GM12878 (cell line): ENCODE results near the gene COL1A1. TPM values are rescaled to one million over a fixed set of nuclear protein-coding genes. Genes with fewer than 3 reads are reported as not detected.

Source experiments
- ATAC-seq: fragments of 200-7000 bp; cut with Tn5 transposase; 3 replicates; pipeline ENCODE4 v1.9.1; 2020; ENCODE audit warnings: mild to moderate bottlenecking, moderate library complexity
- BruUV-seq: library from RNA; stranded (reverse); fragments of 400-500 nt; replicated peaks from 2 replicates; lab custom pipeline; 2021; lab: Mats Ljungman, UMichigan
- CTCF ChIA-PET: fragments of 300-600 bp; sonication (Branson Sonifier 250); formaldehyde crosslinking; extraction: SDS; loops from one replicate; lab custom pipeline; 2021; ENCODE audit warnings: inconsistent platforms; lab: Yijun Ruan, JAX
- POLR2A ChIA-PET: fragments of 350-600 bp; formaldehyde crosslinking; extraction: SDS; loops from one replicate; lab custom pipeline; 2021; ENCODE audit warnings: inconsistent platforms; lab: Charles Lee
- RAD21 ChIA-PET: fragments of 300-600 bp; sonication (Branson Sonifier 250); formaldehyde crosslinking; loops from one replicate; lab custom pipeline; 2023; ENCODE audit warnings: antibody characterized with exemption; ENCODE audit not compliant: unreplicated experiment; lab: Charles Lee
- SMC1A ChIA-PET: fragments of 300-600 bp; sonication (Branson Sonifier 250); formaldehyde crosslinking; loops from one replicate; lab custom pipeline; 2023; ENCODE audit not compliant: unreplicated experiment, uncharacterized antibody; lab: Charles Lee
- DNase-seq: peaks from one replicate; pipeline ENCODE4 v3.0.0-alpha.2; 2011; ENCODE audit warnings: low read depth, low spot score
- FAIRE-seq: peaks from 3 replicates; lab custom pipeline; 2011; peaks lifted over from hg19 to GRCh38; lab: Jason Lieb, UNC
- H2AFZ ChIP-seq: 2 replicates; pipeline ENCODE4 v1.6.0; 2011; ENCODE audit warnings: low read depth, low read length, control low read depth; ENCODE audit not compliant: control insufficient read depth
- H3K27ac ChIP-seq: 2 replicates; pipeline ENCODE4 v1.5.1; 2011; ENCODE audit warnings: control low read depth; ENCODE audit not compliant: control insufficient read depth, insufficient read depth
- H3K27me3 ChIP-seq, 2 experiments: replicated peaks in 1 of 2; 2 replicates each; pipeline versions ENCODE4 v1.6.0 to v1.6.1; 2011; ENCODE audit warnings: low read length in 1 of 2; ENCODE audit not compliant: control insufficient read depth in 2 of 2, insufficient read depth in 2 of 2
- H3K36me3 ChIP-seq, 2 experiments: 2 replicates each; pipeline ENCODE4 v1.5.1; 2011; ENCODE audit warnings: low read length in 1 of 2; ENCODE audit not compliant: control insufficient read depth in 2 of 2, insufficient read depth in 2 of 2
- H3K4me1 ChIP-seq: 2 replicates; pipeline ENCODE4 v1.6.1; 2011; ENCODE audit warnings: mild to moderate bottlenecking, low read length, moderate library complexity, mixed read lengths; ENCODE audit not compliant: control insufficient read depth, insufficient read depth
- H3K4me2 ChIP-seq: 2 replicates; pipeline ENCODE4 v1.6.0; 2011; ENCODE audit warnings: control low read depth; ENCODE audit not compliant: control insufficient read depth, insufficient read depth
- H3K4me3 ChIP-seq: fragments of 200-600 bp; sonication (generic); 2 replicates; pipeline ENCODE4 v1.5.1; 2016
- H3K79me2 ChIP-seq: 2 replicates; pipeline ENCODE4 v1.6.0; 2011; ENCODE audit warnings: low read length; ENCODE audit not compliant: control insufficient read depth, insufficient read depth
- H3K9ac ChIP-seq: 2 replicates; pipeline ENCODE4 v1.8.0; 2011; ENCODE audit warnings: low read length, control low read depth, mixed read lengths; ENCODE audit not compliant: control insufficient read depth, insufficient read depth
- H3K9me3 ChIP-seq: replicated peaks from 3 replicates; pipeline ENCODE4 v1.5.1; 2011; ENCODE audit warnings: mild to moderate bottlenecking, low read length; ENCODE audit not compliant: control insufficient read depth, insufficient read depth
- H4K20me1 ChIP-seq: 2 replicates; pipeline ENCODE4 v1.6.0; 2011; ENCODE audit not compliant: control insufficient read depth, insufficient read depth
- CBFB ChIP-seq: IDR thresholded peaks from 2 replicates; pipeline ENCODE4 v1.6.1; 2016; ENCODE audit warnings: antibody characterized with exemption, low read depth
- CHD2 ChIP-seq: IDR thresholded peaks from 2 replicates; pipeline ENCODE4 v1.6.1; 2011; ENCODE audit warnings: low read depth, low read length, improper control_type of control experiment, borderline replicate concordance
- CREB1 ChIP-seq: IDR thresholded peaks from 2 replicates; pipeline ENCODE4 v1.6.1; 2012; ENCODE audit warnings: low read depth, mild to moderate bottlenecking, inconsistent platforms
- EGR1 ChIP-seq, 2 experiments: IDR thresholded peaks; 1 replicate in 1 of 2; 2 replicates in 1 of 2; pipeline ENCODE4 v1.6.1; 2011 to 2012; ENCODE audit warnings: low read depth in 2 of 2, low read length in 2 of 2, borderline replicate concordance in 1 of 2, mild to moderate bottlenecking in 1 of 2, moderate library complexity in 1 of 2
- HCFC1 ChIP-seq: fragments of 150-350 bp; IDR thresholded peaks from 2 replicates; pipeline ENCODE4 v1.6.1; 2014; ENCODE audit warnings: low read length
- IKZF1 ChIP-seq: fragments of 450-650 bp; conservative IDR thresholded peaks from 2 replicates; pipeline ENCODE4 v1.6.1; 2017; ENCODE audit warnings: antibody characterized with exemption, mild to moderate bottlenecking
- MEF2A ChIP-seq: IDR thresholded peaks from 2 replicates; pipeline ENCODE4 v1.6.1; 2011; ENCODE audit warnings: low read depth, mild to moderate bottlenecking, low read length, moderate library complexity; ENCODE audit not compliant: insufficient read depth
- MXI1 ChIP-seq: fragments of 150-350 bp; IDR thresholded peaks from 2 replicates; pipeline ENCODE4 v1.6.1; 2011; ENCODE audit warnings: low read depth, mild to moderate bottlenecking, inconsistent platforms, low read length, improper control_type of control experiment
- SREBF2 ChIP-seq: IDR thresholded peaks from 2 replicates; pipeline ENCODE4 v1.6.1; 2012; ENCODE audit warnings: mild to moderate bottlenecking, low read length
- ZNF207 ChIP-seq: fragments of 450-650 bp; IDR thresholded peaks from 2 replicates; pipeline ENCODE4 v1.6.1; 2014; ENCODE audit warnings: antibody characterized with exemption, mild to moderate bottlenecking, borderline replicate concordance
- ZNF217 ChIP-seq: fragments of 450-650 bp; IDR thresholded peaks from 2 replicates; pipeline ENCODE4 v1.6.1; 2017; ENCODE audit warnings: antibody characterized with exemption, mild to moderate bottlenecking
- ZNF24 ChIP-seq: fragments of 450-650 bp; IDR thresholded peaks from 2 replicates; pipeline ENCODE4 v1.6.1; 2017; ENCODE audit warnings: antibody characterized with exemption, mild to moderate bottlenecking
- WGBS: methylation state at CpG from one replicate; pipeline ENCODE4 v1.1.6; 2016; ENCODE audit warnings: low lambda C conversion rate; ENCODE audit not compliant: insufficient replicate concordance, insufficient coverage; ENCODE audit errors: missing lambda C conversion rate; 5-methylcytosine and 5-hydroxymethylcytosine counted together
- in situ Hi-C: fragments of 300-500 bp; cut with MboI; formaldehyde crosslinking; loops from 9 replicates; pipeline ENCODE4 v1.14.3; 2018; ENCODE audit warnings: mixed read lengths
- intact Hi-C: fragments of 100-400 bp; cut with micrococcal nuclease; formaldehyde crosslinking; loops from one replicate; pipeline ENCODE4 v1.14.2; 2022; ENCODE audit not compliant: unreplicated experiment
- polyA plus RNA-seq, 11 experiments: library from polyadenylated mRNA; depleted of rRNA in 4 of 11; unstranded in 6 of 11; stranded (reverse) in 5 of 11; fragments of >200 nt; fragmentation: Nextera tagmentation in 4 of 11; fragmentation: Illumina TruSeq in 1 of 11; extraction: Ambion mirVana in 4 of 11; extraction: Trizol in 1 of 11; gene quantifications; 1 replicate in 1 of 11; 2 replicates in 10 of 11; pipeline versions ENCODE4 v1.2.1 to v1.2.3, GENCODE V29; 2011 to 2016; ENCODE audit warnings: inconsistent platforms in 2 of 11, missing spikeins in 2 of 11, low read depth in 1 of 11
- total RNA-seq, 4 experiments: library from RNA; depleted of rRNA in 3 of 4; stranded (reverse); fragments of >200 nt in 3 of 4; fragmentation: Illumina TruSeq in 1 of 4; extraction: Trizol in 1 of 4; gene quantifications; 2 replicates each; pipeline versions ENCODE4 v1.2.1 to v1.2.3, GENCODE V29; 2013 to 2021
- TF ChIP-seq, protein P1 (sequence below): IDR thresholded peaks from 2 replicates; pipeline ENCODE4 v1.6.1; 2011; ENCODE audit warnings: mild to moderate bottlenecking, low read depth, low read length, moderate library complexity; ENCODE audit not compliant: insufficient replicate concordance
- TF ChIP-seq, protein P2 (sequence below), 3 experiments: IDR thresholded peaks in 2 of 3; conservative IDR thresholded peaks in 1 of 3; 2 replicates each; pipeline ENCODE4 v1.5.1; 2011; ENCODE audit warnings: low read depth in 3 of 3, low read length in 3 of 3, mild to moderate bottlenecking in 3 of 3, control low read depth in 2 of 3, moderate library complexity in 2 of 3, inconsistent platforms in 1 of 3, mixed read lengths in 1 of 3; ENCODE audit not compliant: control insufficient read depth in 2 of 3, insufficient read depth in 1 of 3; ENCODE audit errors: extremely low read depth in 1 of 3
- TF ChIP-seq, protein P3 (sequence below): fragments of 450-650 bp; IDR thresholded peaks from 2 replicates; pipeline ENCODE4 v1.6.1; 2016; ENCODE audit warnings: mild to moderate bottlenecking

COL1A1 gene
- total and polyA plus RNA-seq, 10 of the 15 experiments (the other 5 are each of a cell fraction or from before 2014, with no cell fraction given) = 0.18 to 7.7 (median 2.3) TPM

DNA sequence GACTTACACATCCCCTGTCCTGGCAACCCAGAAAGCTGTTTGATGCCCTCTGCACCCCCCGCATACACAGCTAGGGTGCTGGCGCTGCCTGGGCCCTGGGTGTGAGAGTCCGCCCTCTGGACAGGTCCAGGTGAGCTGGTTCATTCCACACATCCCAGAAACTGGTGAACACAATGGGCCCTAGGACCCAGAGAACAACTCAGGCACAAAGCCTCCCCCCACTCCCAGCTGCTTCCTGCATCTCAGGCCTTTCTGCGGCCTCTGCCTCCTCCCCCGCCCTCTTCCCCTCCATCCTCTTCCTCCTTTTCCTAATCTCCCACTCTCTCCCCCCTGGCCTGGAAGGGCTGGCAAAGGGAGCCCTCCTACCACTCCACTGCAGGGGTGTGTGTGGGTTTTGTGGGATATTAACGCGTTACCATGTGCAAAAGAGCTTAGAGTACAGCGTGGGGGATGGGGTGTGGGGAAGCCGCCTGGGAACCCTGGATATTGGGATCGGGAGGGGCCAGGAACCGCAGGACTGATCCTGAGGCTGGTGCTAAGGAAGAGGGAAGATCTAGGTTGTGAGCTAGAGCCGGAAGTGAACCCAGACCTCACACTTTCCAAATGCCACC is 49.4 kb downstream of the COL1A1 start:
- H3K4me1 ChIP-seq = peaks cover 39% of the 10 kb centered on the region
- WGBS = 2% methylated on average over 11 of the region's 12 CpGs
- DNase-seq = no peak
- H3K4me3 ChIP-seq = peak overlapping the region; percentile 95
- no TSS peak for BruUV-seq
- FAIRE-seq = peak; percentile 86
- H3K27ac ChIP-seq = peak overlapping the region; percentile 89
- no peaks in the 10 kb centered on the region for H3K27me3 ChIP-seq
- H4K20me1 ChIP-seq = no peaks in the 10 kb centered on the region; the same call in 1 of the 2 replicates
- no peaks in the 10 kb centered on the region for H3K36me3 ChIP-seq
- no peaks in the 10 kb centered on the region for H3K9me3 ChIP-seq
- H3K79me2 ChIP-seq = peaks cover 46% of the 10 kb centered on the region
- ChIA-PET POLR2A (interaction anchor here (0.8 to 2.2 kb wide), 10 partner anchors 9 to 194 kb away, joined by 3 to 18 read pairs (median 4); partner anchors contain the start of genes ITGA3, SAMD14 and XYLT2), CTCF (interaction anchor here (0.7 to 9.3 kb wide), 16 partner anchors 8 to 155 kb away, joined by 3 to 99 read pairs (median 6); partner anchors contain the start of gene SGCA), RAD21 (interaction anchor here (1.0 to 3.5 kb wide), 12 partner anchors 9 to 160 kb away, joined by 3 to 17 read pairs (median 6); partner anchors contain the start of genes SAMD14 and SGCA), SMC1A (interaction anchor here (0.8 to 3.6 kb wide), 8 partner anchors 9 to 57 kb away, joined by 3 to 31 read pairs (median 4); partner anchors contain the start of genes PDK2, SAMD14 and SGCA)
- H2AFZ ChIP-seq = peak overlapping the region; percentile 35; the same call in 1 of the 2 replicates
- H3K9ac ChIP-seq = peak overlapping the region; percentile 83
- H3K4me2 ChIP-seq = peak overlapping the region; percentile 89
- intact Hi-C loops = no loop called here
- in situ Hi-C loops = no loop called here
- ATAC-seq = peak; percentile 55
- TF ChIP-seq SREBF2 = no peak
- peak; percentile 73; the same call in 1 of the 2 replicates for TF ChIP-seq CBFB
- peak; percentile 49; the same call in 1 of the 2 replicates for TF ChIP-seq ZNF217
- 0 out of 2 replicates have a peak, but pooled peaks have one; percentile 41 for TF ChIP-seq MXI1
- TF ChIP-seq IKZF1 = peak; percentile 97
- no peak for TF ChIP-seq HCFC1
- TF ChIP-seq, protein P1, sequence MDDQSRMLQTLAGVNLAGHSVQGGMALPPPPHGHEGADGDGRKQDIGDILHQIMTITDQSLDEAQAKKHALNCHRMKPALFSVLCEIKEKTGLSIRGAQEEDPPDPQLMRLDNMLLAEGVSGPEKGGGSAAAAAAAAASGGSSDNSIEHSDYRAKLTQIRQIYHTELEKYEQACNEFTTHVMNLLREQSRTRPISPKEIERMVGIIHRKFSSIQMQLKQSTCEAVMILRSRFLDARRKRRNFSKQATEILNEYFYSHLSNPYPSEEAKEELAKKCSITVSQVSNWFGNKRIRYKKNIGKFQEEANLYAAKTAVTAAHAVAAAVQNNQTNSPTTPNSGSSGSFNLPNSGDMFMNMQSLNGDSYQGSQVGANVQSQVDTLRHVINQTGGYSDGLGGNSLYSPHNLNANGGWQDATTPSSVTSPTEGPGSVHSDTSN = peak; percentile 83
- TF ChIP-seq ZNF24 = no peak
- TF ChIP-seq MEF2A = 0 out of 2 replicates have a peak, but pooled peaks have one; percentile 19
- TF ChIP-seq CREB1 = no peak
- TF ChIP-seq, protein P2, sequence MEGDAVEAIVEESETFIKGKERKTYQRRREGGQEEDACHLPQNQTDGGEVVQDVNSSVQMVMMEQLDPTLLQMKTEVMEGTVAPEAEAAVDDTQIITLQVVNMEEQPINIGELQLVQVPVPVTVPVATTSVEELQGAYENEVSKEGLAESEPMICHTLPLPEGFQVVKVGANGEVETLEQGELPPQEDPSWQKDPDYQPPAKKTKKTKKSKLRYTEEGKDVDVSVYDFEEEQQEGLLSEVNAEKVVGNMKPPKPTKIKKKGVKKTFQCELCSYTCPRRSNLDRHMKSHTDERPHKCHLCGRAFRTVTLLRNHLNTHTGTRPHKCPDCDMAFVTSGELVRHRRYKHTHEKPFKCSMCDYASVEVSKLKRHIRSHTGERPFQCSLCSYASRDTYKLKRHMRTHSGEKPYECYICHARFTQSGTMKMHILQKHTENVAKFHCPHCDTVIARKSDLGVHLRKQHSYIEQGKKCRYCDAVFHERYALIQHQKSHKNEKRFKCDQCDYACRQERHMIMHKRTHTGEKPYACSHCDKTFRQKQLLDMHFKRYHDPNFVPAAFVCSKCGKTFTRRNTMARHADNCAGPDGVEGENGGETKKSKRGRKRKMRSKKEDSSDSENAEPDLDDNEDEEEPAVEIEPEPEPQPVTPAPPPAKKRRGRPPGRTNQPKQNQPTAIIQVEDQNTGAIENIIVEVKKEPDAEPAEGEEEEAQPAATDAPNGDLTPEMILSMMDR (IDR thresholded peaks at IDR 0.05 in 2 of 3, conservative IDR thresholded peaks at IDR 0.05 in 1 of 3; ENCODE audit: control insufficient read depth in 2 of 3, extremely low read depth in 1 of 3, insufficient read depth in 1 of 3, low read depth in 3 of 3, low read length in 3 of 3) = no peak
- peak in 1 of 2 experiments; percentile 92; a peak in 2 of 3 replicates for TF ChIP-seq EGR1 (IDR thresholded peaks at IDR 0.05; ENCODE audit: borderline replicate concordance in 1 of 2, low read depth in 2 of 2, low read length in 2 of 2)
- TF ChIP-seq ZNF207 = no peak
- TF ChIP-seq, protein P3, sequence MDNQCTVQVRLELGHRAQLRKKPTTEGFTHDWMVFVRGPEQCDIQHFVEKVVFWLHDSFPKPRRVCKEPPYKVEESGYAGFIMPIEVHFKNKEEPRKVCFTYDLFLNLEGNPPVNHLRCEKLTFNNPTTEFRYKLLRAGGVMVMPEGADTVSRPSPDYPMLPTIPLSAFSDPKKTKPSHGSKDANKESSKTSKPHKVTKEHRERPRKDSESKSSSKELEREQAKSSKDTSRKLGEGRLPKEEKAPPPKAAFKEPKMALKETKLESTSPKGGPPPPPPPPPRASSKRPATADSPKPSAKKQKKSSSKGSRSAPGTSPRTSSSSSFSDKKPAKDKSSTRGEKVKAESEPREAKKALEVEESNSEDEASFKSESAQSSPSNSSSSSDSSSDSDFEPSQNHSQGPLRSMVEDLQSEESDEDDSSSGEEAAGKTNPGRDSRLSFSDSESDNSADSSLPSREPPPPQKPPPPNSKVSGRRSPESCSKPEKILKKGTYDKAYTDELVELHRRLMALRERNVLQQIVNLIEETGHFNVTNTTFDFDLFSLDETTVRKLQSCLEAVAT = peak; percentile 80
- TF ChIP-seq CHD2 = peak; percentile 73
